Fibroblast of mammary gland (primary cell): ENCODE data around the gene SLC36A3.
A peak's percentile ranks its signal among the peaks of the same experiment; 100 is the strongest.

Experiments used
- DNase-seq: peaks from one replicate; pipeline ENCODE4 v3.0.0-alpha.2; 2010; ENCODE audit warnings: low read depth
- H3K4me3 ChIP-seq: 2 replicates; pipeline ENCODE4 v1.5.1; 2011; ENCODE audit warnings: low read depth, mild to moderate bottlenecking, low read length, moderate library complexity; ENCODE audit not compliant: control insufficient read depth
- CTCF ChIP-seq: conservative IDR thresholded peaks from 2 replicates; pipeline ENCODE4 v1.5.1; 2011; ENCODE audit warnings: low read depth, low read length, inconsistent platforms; ENCODE audit not compliant: control insufficient read depth, insufficient read depth

SLC36A3 gene

DNA sequence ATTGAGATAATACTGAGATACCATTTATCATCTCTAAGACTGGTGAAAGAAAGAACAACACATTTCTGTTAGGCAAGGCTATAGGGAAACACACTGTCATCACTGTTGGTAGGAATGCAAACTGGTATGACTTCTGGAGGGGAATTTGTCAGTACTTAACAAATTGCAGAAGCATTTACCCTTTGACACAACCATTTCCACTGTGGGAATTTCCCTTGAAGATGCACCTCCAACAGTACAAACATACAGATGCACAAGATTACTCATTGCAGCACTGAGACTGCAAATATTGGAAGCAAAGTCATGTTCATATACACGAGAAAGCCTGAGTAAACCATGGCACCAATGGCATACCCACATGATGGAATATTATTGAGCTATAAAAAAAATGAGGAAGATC is 33.0 kb downstream of the SLC36A3 start:
- peak; percentile 65 for DNase-seq
- no peak overlapping the region for H3K4me3 ChIP-seq
- TF ChIP-seq CTCF = no peak

DNA sequence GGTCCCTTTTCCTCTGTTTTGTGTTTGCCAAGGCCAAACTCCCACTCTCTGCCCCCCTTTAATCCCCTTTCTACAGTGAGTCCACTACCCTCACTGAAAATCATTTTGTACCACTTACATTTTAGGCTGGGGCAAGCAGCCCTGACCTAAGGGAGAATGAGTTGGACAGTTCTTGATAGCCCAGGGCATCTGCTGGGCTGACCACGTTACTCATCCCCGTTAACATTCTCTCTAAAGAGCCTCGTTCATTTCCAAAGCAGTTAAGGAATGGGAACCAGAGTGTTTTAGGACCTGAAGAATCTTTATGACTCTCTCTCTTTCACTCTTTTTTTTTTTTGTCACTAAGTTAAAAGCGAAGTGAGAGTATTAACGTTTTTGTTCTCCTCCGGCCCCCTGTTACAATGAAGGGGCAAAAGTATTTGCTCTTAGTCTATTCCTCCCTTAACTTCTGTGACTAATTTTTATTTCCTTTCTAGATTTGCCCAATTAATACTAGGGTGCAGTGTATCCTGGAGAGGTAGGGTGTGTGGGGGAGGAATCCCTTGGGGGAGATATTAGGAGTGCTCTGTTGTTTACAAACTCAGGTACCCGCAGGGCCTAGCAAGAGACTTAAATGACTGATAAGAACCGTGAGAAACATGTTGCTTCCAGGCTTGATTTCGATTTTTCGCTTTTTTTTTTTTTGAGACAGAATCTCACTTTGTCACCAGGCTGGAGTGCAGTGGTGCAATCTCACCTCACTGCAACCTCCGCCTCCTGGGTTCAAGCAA is 35.9 kb downstream of the SLC36A3 start:
- TF ChIP-seq CTCF = no peak
- no peak for DNase-seq
- H3K4me3 ChIP-seq = no peak overlapping the region

GRCh38 chr5:151264113-151264512 is 39.5 kb downstream of the SLC36A3 start:
- peak; percentile 75 for DNase-seq
- no peak for TF ChIP-seq CTCF
- H3K4me3 ChIP-seq = no peak overlapping the region

DNA sequence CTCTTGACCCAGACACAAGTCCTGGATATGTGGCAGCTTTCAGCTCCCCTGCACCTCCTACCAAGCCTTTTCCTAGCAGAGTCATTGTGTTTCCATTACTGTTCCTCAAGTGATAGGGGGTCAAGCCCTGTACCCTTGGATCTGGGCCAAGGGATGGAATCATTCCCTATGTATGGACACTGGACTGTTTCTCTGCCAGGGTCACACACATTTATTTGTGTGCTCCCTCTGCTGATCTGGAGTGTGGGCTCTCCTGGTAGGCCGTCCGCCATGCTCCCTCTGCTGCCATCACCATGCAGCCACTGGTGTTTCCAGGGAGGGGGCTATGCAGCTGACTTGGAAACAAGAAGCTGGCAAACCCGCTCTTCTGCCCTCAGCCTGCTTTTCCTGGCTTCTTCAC is 41.0 kb downstream of the SLC36A3 start:
- no peak for TF ChIP-seq CTCF
- no peak overlapping the region for H3K4me3 ChIP-seq
- DNase-seq = no peak

DNA sequence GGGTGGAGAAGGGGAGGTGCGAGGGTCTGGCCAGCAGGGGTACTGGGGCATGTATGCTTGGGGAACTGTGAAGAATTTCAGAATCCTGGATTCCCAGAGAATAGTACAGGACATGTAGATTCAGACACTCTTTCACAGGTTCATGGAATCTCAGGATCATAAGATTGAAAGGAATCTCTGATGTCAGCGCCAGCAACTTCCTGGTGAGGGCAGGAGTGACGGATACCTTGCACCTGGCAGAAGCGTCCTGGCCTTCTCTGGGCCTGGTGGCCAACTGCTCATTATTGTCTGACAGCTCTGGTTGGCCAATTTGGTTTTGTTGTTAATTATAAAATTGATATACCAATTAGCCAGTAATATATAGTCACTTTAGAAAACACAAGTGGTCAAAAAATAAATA is 43.6 kb downstream of the SLC36A3 start:
- DNase-seq = no peak
- no peak for TF ChIP-seq CTCF
- H3K4me3 ChIP-seq = no peak overlapping the region

- DNase-seq = no peak
- no peak overlapping the region for H3K4me3 ChIP-seq
- no peak for TF ChIP-seq CTCF
These were observed 44.8 kb downstream of the SLC36A3 start for GRCh38 chr5:151258816-151259215.
